Measurements from ENCODE around the gene DAPP1.
"Not testable (repeated sequence)": the region's sequence is repeated elsewhere in the genome, so short reads cannot be mapped to it uniquely, and the experiment has no call there.

DAPP1 gene

DNA sequence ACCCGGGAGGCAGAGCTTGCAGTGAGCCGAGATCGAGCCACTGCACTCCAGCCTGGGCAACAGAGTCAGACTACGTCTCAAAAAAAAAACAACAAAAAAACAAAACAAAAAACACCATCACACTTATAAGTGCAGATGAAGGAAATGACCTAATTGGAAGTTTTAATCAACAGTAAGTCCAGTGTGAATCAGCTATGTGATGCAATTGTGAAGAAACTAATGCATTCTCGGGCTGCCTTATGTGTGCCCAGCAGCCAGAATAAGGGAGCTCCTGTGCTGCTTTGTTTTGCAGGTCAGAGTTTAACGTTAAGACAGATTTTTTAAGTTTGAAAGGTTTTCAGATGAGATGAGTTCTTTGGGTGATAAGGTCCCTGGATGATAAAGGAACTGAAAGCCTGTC is 10.8 kb downstream of the DAPP1 start:
- H2BK12ac ChIP-seq (ENCODE audit: low read length): no peak overlapping the region
- no peaks in the 10 kb centered on the region for H3K36me3 ChIP-seq (replicated peaks in 1 of 2; ENCODE audit: control insufficient read depth in 2 of 2, insufficient read depth in 2 of 2, low read length in 2 of 2)
- no peak overlapping the region for H2AFZ ChIP-seq (ENCODE audit: low read length)
- no peaks in the 10 kb centered on the region for H3K79me1 ChIP-seq (ENCODE audit: low read depth, low read length)
- no peak overlapping the region for H3K4me2 ChIP-seq (ENCODE audit: insufficient read depth, low read length, poor library complexity, severe bottlenecking)
- no peak overlapping the region for H3K9ac ChIP-seq (ENCODE audit: low read depth, low read length, poor library complexity)
- no peak overlapping the region for H3K23ac ChIP-seq (ENCODE audit: low read depth, low read length, poor library complexity)
- no peak overlapping the region for H2BK15ac ChIP-seq (ENCODE audit: low read length)
- H2BK5ac ChIP-seq (ENCODE audit: low read length): no peak overlapping the region
- no peak overlapping the region for H3K4me3 ChIP-seq (ENCODE audit: low read length in 2 of 2)
- H2AK5ac ChIP-seq (ENCODE audit: low read depth, low read length): no peak overlapping the region
- DNase-seq (ENCODE audit: low spot score): no peak
- H3K4ac ChIP-seq (ENCODE audit: low read length): no peak overlapping the region
- H3K9me3 ChIP-seq (replicated peaks in 1 of 2; ENCODE audit: control insufficient read depth in 2 of 2, insufficient read depth in 1 of 2, low read depth in 1 of 2, low read length in 2 of 2): no peaks in the 10 kb centered on the region
- no peak overlapping the region for H3K27ac ChIP-seq (replicated peaks; ENCODE audit: low read length)
- no peak overlapping the region for H2BK120ac ChIP-seq (ENCODE audit: low read depth, low read length)
- no peak overlapping the region for H3K14ac ChIP-seq (ENCODE audit: low read length)
- no peak overlapping the region for H4K91ac ChIP-seq (ENCODE audit: low read depth, low read length, poor library complexity)
- no CpG with 5 or more reads among the region's 6 CpGs for whole genome bisulfite sequencing, 2 donors (ENCODE audit: extremely low coverage in 2 of 2, insufficient read length in 2 of 2, insufficient replicate concordance in 1 of 2)
- H4K8ac ChIP-seq (ENCODE audit: low read depth, low read length): no peak overlapping the region
- H3K4me1 ChIP-seq (ENCODE audit: control insufficient read depth in 2 of 2, insufficient read depth in 1 of 2, low read depth in 1 of 2, low read length in 2 of 2): peaks cover 3 to 8% of the 10 kb centered on the region in 2 donors
- no peaks in the 10 kb centered on the region for H3K27me3 ChIP-seq (ENCODE audit: control insufficient read depth in 3 of 3, insufficient read depth in 3 of 3, low read depth in 1 of 3, low read length in 3 of 3)
- no peak overlapping the region for H3K18ac ChIP-seq (ENCODE audit: low read length)

DNA sequence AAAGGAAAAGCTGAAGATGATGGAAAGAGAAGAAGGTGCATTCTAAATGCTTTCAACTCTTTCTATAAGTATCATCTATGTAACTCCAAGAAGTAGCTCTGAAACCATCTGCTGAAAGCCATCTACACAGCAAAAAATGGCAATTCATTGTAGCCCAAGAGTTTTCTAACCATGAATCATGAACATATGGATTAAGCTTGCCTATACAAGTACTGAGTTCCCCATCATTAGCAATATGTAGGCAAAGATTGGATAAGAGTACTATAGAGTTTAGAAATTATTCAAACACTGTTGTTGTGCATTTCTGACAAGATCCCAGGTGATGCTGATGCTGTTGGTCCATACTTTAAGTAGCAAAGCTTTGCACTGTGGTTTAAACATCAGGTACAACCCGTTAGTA is 11.2 kb downstream of the DAPP1 start:
- no peak overlapping the region for H2BK120ac ChIP-seq (ENCODE audit: low read depth, low read length)
- H3K4me1 ChIP-seq (ENCODE audit: control insufficient read depth in 2 of 2, insufficient read depth in 1 of 2, low read depth in 1 of 2, low read length in 2 of 2): peaks cover 3 to 8% of the 10 kb centered on the region in 2 donors
- H2BK12ac ChIP-seq (ENCODE audit: low read length): no peak overlapping the region
- no peak overlapping the region for H2AK5ac ChIP-seq (ENCODE audit: low read depth, low read length)
- H3K27me3 ChIP-seq (ENCODE audit: control insufficient read depth in 3 of 3, insufficient read depth in 3 of 3, low read depth in 1 of 3, low read length in 3 of 3): no peaks in the 10 kb centered on the region
- H3K79me1 ChIP-seq (ENCODE audit: low read depth, low read length): no peaks in the 10 kb centered on the region
- no peak overlapping the region for H3K9ac ChIP-seq (ENCODE audit: low read depth, low read length, poor library complexity)
- WGBS, 2 donors (ENCODE audit: extremely low coverage in 2 of 2, insufficient read length in 2 of 2, insufficient replicate concordance in 1 of 2): no CpG with 5 or more reads among the region's 1 CpG
- no peak overlapping the region for H2BK15ac ChIP-seq (ENCODE audit: low read length)
- no peak for DNase-seq (ENCODE audit: low spot score)
- H2BK5ac ChIP-seq (ENCODE audit: low read length): no peak overlapping the region
- no peak overlapping the region for H3K4me3 ChIP-seq (ENCODE audit: low read length in 2 of 2)
- no peak overlapping the region for H3K14ac ChIP-seq (ENCODE audit: low read length)
- H3K18ac ChIP-seq (ENCODE audit: low read length): no peak overlapping the region
- no peak overlapping the region for H3K23ac ChIP-seq (ENCODE audit: low read depth, low read length, poor library complexity)
- H3K27ac ChIP-seq (replicated peaks; ENCODE audit: low read length): no peak overlapping the region
- H3K4me2 ChIP-seq (ENCODE audit: insufficient read depth, low read length, poor library complexity, severe bottlenecking): no peak overlapping the region
- no peak overlapping the region for H4K91ac ChIP-seq (ENCODE audit: low read depth, low read length, poor library complexity)
- H3K4ac ChIP-seq (ENCODE audit: low read length): no peak overlapping the region
- H4K8ac ChIP-seq (ENCODE audit: low read depth, low read length): no peak overlapping the region
- H3K36me3 ChIP-seq (replicated peaks in 1 of 2; ENCODE audit: control insufficient read depth in 2 of 2, insufficient read depth in 2 of 2, low read length in 2 of 2): no peaks in the 10 kb centered on the region
- no peaks in the 10 kb centered on the region for H3K9me3 ChIP-seq (replicated peaks in 1 of 2; ENCODE audit: control insufficient read depth in 2 of 2, insufficient read depth in 1 of 2, low read depth in 1 of 2, low read length in 2 of 2)
- H2AFZ ChIP-seq (ENCODE audit: low read length): no peak overlapping the region

- Histone ChIP-seq H2BK5ac (ENCODE audit: low read length) (no peak overlapping the region), H2AK5ac (ENCODE audit: low read depth, low read length) (no peak overlapping the region), H3K9ac (ENCODE audit: low read depth, low read length, poor library complexity) (no peak overlapping the region), H3K14ac (ENCODE audit: low read length) (no peak overlapping the region), H3K23ac (ENCODE audit: low read depth, low read length, poor library complexity) (no peak overlapping the region), H3K4ac (ENCODE audit: low read length) (no peak overlapping the region), H2BK15ac (ENCODE audit: low read length) (no peak overlapping the region), H4K91ac (ENCODE audit: low read depth, low read length, poor library complexity) (no peak overlapping the region), H3K4me2 (ENCODE audit: insufficient read depth, low read length, poor library complexity, severe bottlenecking) (no peak overlapping the region), H3K27me3 (ENCODE audit: control insufficient read depth in 3 of 3, insufficient read depth in 3 of 3, low read depth in 1 of 3, low read length in 3 of 3) (no peaks in the 10 kb centered on the region), H3K4me1 (ENCODE audit: control insufficient read depth in 2 of 2, insufficient read depth in 1 of 2, low read depth in 1 of 2, low read length in 2 of 2) (peaks cover 3 to 8% of the 10 kb centered on the region in 2 donors), H2BK120ac (ENCODE audit: low read depth, low read length) (no peak overlapping the region), H3K18ac (ENCODE audit: low read length) (no peak overlapping the region), H2AFZ (ENCODE audit: low read length) (no peak overlapping the region), H4K8ac (ENCODE audit: low read depth, low read length) (no peak overlapping the region), H3K9me3 (replicated peaks in 1 of 2; ENCODE audit: control insufficient read depth in 2 of 2, insufficient read depth in 1 of 2, low read depth in 1 of 2, low read length in 2 of 2) (no peaks in the 10 kb centered on the region), H3K36me3 (replicated peaks in 1 of 2; ENCODE audit: control insufficient read depth in 2 of 2, insufficient read depth in 2 of 2, low read length in 2 of 2) (no peaks in the 10 kb centered on the region), H2BK12ac (ENCODE audit: low read length) (no peak overlapping the region), H3K4me3 (ENCODE audit: low read length in 2 of 2) (no peak overlapping the region), H3K79me1 (ENCODE audit: low read depth, low read length) (no peaks in the 10 kb centered on the region), H3K27ac (replicated peaks; ENCODE audit: low read length) (no peak overlapping the region)
- no peak for DNase-seq (ENCODE audit: low spot score)
- WGBS, 2 donors (ENCODE audit: extremely low coverage in 2 of 2, insufficient read length in 2 of 2, insufficient replicate concordance in 1 of 2): no CpG with 5 or more reads among the region's 1 CpG
These were observed 11.8 kb downstream of the DAPP1 start for GRCh38 chr4:99828477-99828876.

- not testable (repeated sequence) for H2BK5ac ChIP-seq (ENCODE audit: low read length); H4K91ac ChIP-seq (ENCODE audit: low read depth, low read length, poor library complexity)
These were observed 13.4 kb downstream of the DAPP1 start for GRCh38 chr4:99830051-99830450.

More at GRCh38 chr4:99830051-99830450, 13.4 kb downstream of the DAPP1 start:
- H3K9ac ChIP-seq (ENCODE audit: low read depth, low read length, poor library complexity); H2BK15ac ChIP-seq (ENCODE audit: low read length); H3K9me3 ChIP-seq (replicated peaks in 1 of 2; ENCODE audit: control insufficient read depth in 2 of 2, insufficient read depth in 1 of 2, low read depth in 1 of 2, low read length in 2 of 2); H2BK12ac ChIP-seq (ENCODE audit: low read length); H3K4ac ChIP-seq (ENCODE audit: low read length); H3K79me1 ChIP-seq (ENCODE audit: low read depth, low read length); H3K36me3 ChIP-seq (replicated peaks in 1 of 2; ENCODE audit: control insufficient read depth in 2 of 2, insufficient read depth in 2 of 2, low read length in 2 of 2); H2AK5ac ChIP-seq (ENCODE audit: low read depth, low read length); H3K18ac ChIP-seq (ENCODE audit: low read length); H4K8ac ChIP-seq (ENCODE audit: low read depth, low read length); H3K4me3 ChIP-seq (ENCODE audit: low read length in 2 of 2); H3K27me3 ChIP-seq (ENCODE audit: control insufficient read depth in 3 of 3, insufficient read depth in 3 of 3, low read depth in 1 of 3, low read length in 3 of 3); H3K4me2 ChIP-seq (ENCODE audit: insufficient read depth, low read length, poor library complexity, severe bottlenecking); H3K27ac ChIP-seq (replicated peaks; ENCODE audit: low read length); H3K23ac ChIP-seq (ENCODE audit: low read depth, low read length, poor library complexity); H2AFZ ChIP-seq (ENCODE audit: low read length); H2BK120ac ChIP-seq (ENCODE audit: low read depth, low read length); DNase-seq (ENCODE audit: low spot score); H3K4me1 ChIP-seq (ENCODE audit: control insufficient read depth in 2 of 2, insufficient read depth in 1 of 2, low read depth in 1 of 2, low read length in 2 of 2); H3K14ac ChIP-seq (ENCODE audit: low read length): not testable (repeated sequence)
- WGBS, 2 donors (ENCODE audit: extremely low coverage in 2 of 2, insufficient read length in 2 of 2, insufficient replicate concordance in 1 of 2): no CpG with 5 or more reads among the region's 5 CpGs

Measured in neuronal stem cell (in vitro differentiated cells).